K562 (cell line): ENCODE data around the gene MGST2. TPM values are rescaled to one million over a fixed set of nuclear protein-coding genes. Genes with fewer than 3 reads are reported as not detected.

Experiments
- ATAC-seq: fragments of 200-7000 bp; cut with Tn5 transposase; 3 replicates; pipeline ENCODE4 v1.9.1; 2020; ENCODE audit warnings: moderate library complexity
- BruUV-seq: library from RNA; stranded (reverse); fragments of 400-500 nt; replicated peaks from 2 replicates; lab custom pipeline; 2021; lab: Mats Ljungman, UMichigan
- CTCF ChIA-PET: fragments of 300-600 bp; formaldehyde crosslinking; extraction: SDS; loops from one replicate; lab custom pipeline; 2021; ENCODE audit warnings: low intra/inter-chr PET ratio; lab: Yijun Ruan, JAX
- POLR2A ChIA-PET: fragments of 300-600, 350-650 bp; sonication (Branson Sonifier 250); formaldehyde crosslinking; extraction: SDS; loops from one replicate; lab custom pipeline; 2021; ENCODE audit warnings: antibody characterized with exemption, inconsistent platforms; lab: Yijun Ruan, JAX
- DNase-seq, 4 experiments: peaks; one replicate each; pipeline versions ENCODE4 v3.0.0 to v3.0.0-alpha.2; 2011 to 2018; ENCODE audit warnings: low spot score in 3 of 4, mixed read lengths in 3 of 4; ENCODE audit errors: extremely low read depth in 1 of 4
- FAIRE-seq: peaks from 2 replicates; lab custom pipeline; 2011; peaks lifted over from hg19 to GRCh38; lab: Jason Lieb, UNC
- H2AFZ ChIP-seq: 2 replicates; pipeline ENCODE4 v1.6.0; 2011; ENCODE audit warnings: low read depth, low read length, control low read depth, inconsistent platforms
- H3K27ac ChIP-seq: fragments of 200-600 bp; 3 replicates; pipeline ENCODE4 v1.8.0; 2011; ENCODE audit warnings: low read depth, mild to moderate bottlenecking, control low read depth, inconsistent platforms, low read length, moderate library complexity, mixed read lengths; ENCODE audit errors: extremely low read depth
- H3K27me3 ChIP-seq, 2 experiments: fragments of 300-600 bp in 1 of 2; 2 replicates in 1 of 2; 3 replicates in 1 of 2; pipeline versions ENCODE4 v1.6.0 to v1.8.0; 2011; ENCODE audit warnings: inconsistent platforms in 2 of 2, low read length in 2 of 2, mild to moderate bottlenecking in 1 of 2, mixed read lengths in 1 of 2, moderate library complexity in 1 of 2; ENCODE audit not compliant: control insufficient read depth in 2 of 2, insufficient read depth in 2 of 2
- H3K36me3 ChIP-seq: fragments of 300-600 bp; 3 replicates; pipeline ENCODE4 v1.8.0; 2011; ENCODE audit warnings: mild to moderate bottlenecking, low read length, inconsistent platforms; ENCODE audit not compliant: control insufficient read depth, insufficient read depth
- H3K4me1 ChIP-seq, 2 experiments: fragments of 200-600 bp in 1 of 2; replicated peaks in 1 of 2; 2 replicates in 1 of 2; 3 replicates in 1 of 2; pipeline versions ENCODE4 v1.5.1 to v1.8.0; 2011; ENCODE audit warnings: inconsistent platforms in 2 of 2, low read length in 2 of 2, mild to moderate bottlenecking in 1 of 2, mixed read lengths in 1 of 2, moderate library complexity in 1 of 2; ENCODE audit not compliant: control insufficient read depth in 2 of 2, insufficient read depth in 2 of 2
- H3K4me2 ChIP-seq: 2 replicates; pipeline ENCODE4 v1.6.1; 2011; ENCODE audit warnings: low read length, control low read depth, inconsistent platforms, mixed read lengths; ENCODE audit not compliant: insufficient read depth
- H3K4me3 ChIP-seq: fragments of 200-600 bp; sonication (generic), shearing (Covaris generic); 2 replicates; pipeline ENCODE4 v1.5.1; 2016; ENCODE audit warnings: control low read depth, inconsistent platforms
- H3K79me2 ChIP-seq: fragments of 200-600 bp; 3 replicates; pipeline ENCODE4 v1.8.0; 2011; ENCODE audit warnings: low read length, inconsistent platforms; ENCODE audit not compliant: control insufficient read depth, insufficient read depth
- H3K9ac ChIP-seq, 2 experiments: 2 replicates each; pipeline versions ENCODE4 v1.6.0 to v1.6.1; 2011; ENCODE audit warnings: low read depth in 2 of 2, low read length in 2 of 2, control low read depth in 1 of 2, inconsistent platforms in 1 of 2, mild to moderate bottlenecking in 1 of 2, mixed read lengths in 1 of 2; ENCODE audit not compliant: insufficient read depth in 1 of 2
- H3K9me1 ChIP-seq: one replicate; pipeline ENCODE4 v1.6.0; 2011; ENCODE audit warnings: inconsistent platforms, mild to moderate bottlenecking, low read length, moderate library complexity; ENCODE audit not compliant: control insufficient read depth, insufficient read depth
- H3K9me3 ChIP-seq: replicated peaks from 2 replicates; pipeline ENCODE4 v1.5.1; 2011; ENCODE audit warnings: low read depth, low read length, inconsistent platforms; ENCODE audit not compliant: control insufficient read depth, insufficient read depth
- H4K20me1 ChIP-seq: replicated peaks from 2 replicates; pipeline ENCODE4 v1.6.1; 2011; ENCODE audit warnings: low read length, inconsistent platforms, mixed read lengths; ENCODE audit not compliant: control insufficient read depth, insufficient read depth
- BRF1 ChIP-seq: IDR thresholded peaks from 3 replicates; pipeline ENCODE4 v1.6.1; 2011; ENCODE audit warnings: borderline replicate concordance, mild to moderate bottlenecking; ENCODE audit not compliant: insufficient read length; ENCODE audit errors: extremely low read depth
- EWSR1 ChIP-seq: fragments of 450-650 bp; IDR thresholded peaks from 2 replicates; pipeline ENCODE4 v1.6.1; 2018; ENCODE audit warnings: borderline replicate concordance, mild to moderate bottlenecking, low read depth, moderate library complexity; ENCODE audit not compliant: partially characterized antibody
- HDAC1 ChIP-seq, 2 experiments: fragments of 450-650 bp; IDR thresholded peaks; 2 replicates each; pipeline ENCODE4 v1.6.1; 2016 to 2017; ENCODE audit warnings: inconsistent platforms in 1 of 2, mild to moderate bottlenecking in 1 of 2, moderate library complexity in 1 of 2
- HMG20B ChIP-seq: fragments of 250-450 bp; sonication (Bioruptor Pico); IDR thresholded peaks from 2 replicates; pipeline ENCODE4 v1.5.0; 2021; ENCODE audit warnings: mild to moderate bottlenecking
- MED1 ChIP-seq: sonication (generic); formaldehyde crosslinking; IDR thresholded peaks from 2 replicates; pipeline ENCODE4 v1.8.1; 2023; ENCODE audit warnings: missing genetic modification reagents, borderline replicate concordance
- RBM25 ChIP-seq: fragments of 200-400 bp; formaldehyde crosslinking; IDR thresholded peaks from 2 replicates; pipeline ENCODE4 v1.6.1; 2018; ENCODE audit warnings: low read length, low read depth, moderate library complexity; ENCODE audit not compliant: severe bottlenecking
- SETDB1 ChIP-seq: IDR thresholded peaks from one replicate; pipeline ENCODE4 v1.6.1; 2012; ENCODE audit warnings: low read length, control low read depth, inconsistent platforms
- SIN3A ChIP-seq, 2 experiments: fragments of 150-350 bp in 1 of 2; IDR thresholded peaks; 2 replicates each; pipeline ENCODE4 v1.6.1; 2011 to 2016; ENCODE audit warnings: borderline replicate concordance in 2 of 2, low read depth in 2 of 2, low read length in 2 of 2, mild to moderate bottlenecking in 2 of 2, moderate library complexity in 2 of 2; ENCODE audit not compliant: control insufficient read depth in 1 of 2
- SIRT6 ChIP-seq: IDR thresholded peaks from one replicate; pipeline ENCODE4 v1.6.1; 2012; ENCODE audit warnings: low read depth, mild to moderate bottlenecking, control low read depth, inconsistent platforms, low read length, moderate library complexity
- TEAD4 ChIP-seq, 2 experiments: sonication (generic) in 1 of 2; formaldehyde crosslinking in 1 of 2; IDR thresholded peaks; 2 replicates each; pipeline versions ENCODE4 v1.6.1 to v1.8.0; 2012 to 2022; ENCODE audit warnings: borderline replicate concordance in 1 of 2, inconsistent platforms in 1 of 2, low read length in 1 of 2, mild to moderate bottlenecking in 1 of 2, missing genetic modification reagents in 1 of 2
- ZSCAN29 ChIP-seq: fragments of 450-650 bp; IDR thresholded peaks from 2 replicates; pipeline ENCODE4 v1.6.1; 2017
- WGBS: fragments of 100-300 bp; shearing (Covaris generic); methylation state at CpG from one replicate; pipeline ENCODE4 v1.1.6; 2016; ENCODE audit warnings: low coverage, mixed read lengths; ENCODE audit not compliant: insufficient coverage; ENCODE audit errors: missing lambda C conversion rate; 5-methylcytosine and 5-hydroxymethylcytosine counted together
- in situ Hi-C: fragments of 300-500 bp; cut with MboI; formaldehyde crosslinking; loops from 4 replicates; pipeline ENCODE4 v1.15.0; 2018; ENCODE audit warnings: inconsistent platforms, mixed read lengths
- intact Hi-C: fragments of 100-400 bp; cut with micrococcal nuclease; formaldehyde crosslinking; loops from 2 replicates; pipeline ENCODE4 v1.14.2; 2022
- polyA plus RNA-seq, 8 experiments: library from polyadenylated mRNA; depleted of rRNA in 4 of 8; stranded (reverse) in 5 of 8; unstranded in 3 of 8; fragments of >200 nt; fragmentation: Nextera tagmentation in 2 of 8; fragmentation: Illumina TruSeq in 1 of 8; extraction: Ambion mirVana in 2 of 8; extraction: Trizol in 1 of 8; gene quantifications; 2 replicates each; pipeline versions ENCODE4 v1.2.1 to v1.2.3, GENCODE V29; 2011 to 2014; ENCODE audit warnings: inconsistent platforms in 1 of 8, missing spikeins in 1 of 8
- total RNA-seq, 7 experiments: library from RNA; depleted of rRNA in 6 of 7; stranded (reverse); fragments of >200 nt in 6 of 7; fragmentation: Illumina TruSeq in 2 of 7; extraction: Trizol in 2 of 7; gene quantifications; 2 replicates each; pipeline versions ENCODE4 v1.2.1 to v1.2.3, GENCODE V29; 2011 to 2021; ENCODE audit warnings: low replicate concordance in 1 of 7
- TF ChIP-seq, protein P1 (sequence below): fragments of 450-650 bp; IDR thresholded peaks from 2 replicates; pipeline ENCODE4 v1.7.0; 2016; ENCODE audit warnings: borderline replicate concordance
- TF ChIP-seq, protein P2 (sequence below): fragments of 450-650 bp; IDR thresholded peaks from 2 replicates; pipeline ENCODE4 v1.6.1; 2014; ENCODE audit warnings: low read depth, mild to moderate bottlenecking, moderate library complexity, borderline replicate concordance
- TF ChIP-seq, protein P3 (sequence below): fragments of 450-650 bp; IDR thresholded peaks from 2 replicates; pipeline ENCODE4 v1.6.1; 2017; ENCODE audit warnings: antibody characterized with exemption
- TF ChIP-seq, protein P4 (sequence below): fragments of 250-450 bp; sonication (Bioruptor Pico); IDR thresholded peaks from 2 replicates; pipeline ENCODE4 v1.9.0; 2021; ENCODE audit warnings: mild to moderate bottlenecking, inconsistent platforms

MGST2 gene
- total and polyA plus RNA-seq, 9 of the 15 experiments (the other 6 are each of a cell fraction or from before 2014, with no cell fraction given) = 38.7 to 115 (median 84.6) TPM

DNA sequence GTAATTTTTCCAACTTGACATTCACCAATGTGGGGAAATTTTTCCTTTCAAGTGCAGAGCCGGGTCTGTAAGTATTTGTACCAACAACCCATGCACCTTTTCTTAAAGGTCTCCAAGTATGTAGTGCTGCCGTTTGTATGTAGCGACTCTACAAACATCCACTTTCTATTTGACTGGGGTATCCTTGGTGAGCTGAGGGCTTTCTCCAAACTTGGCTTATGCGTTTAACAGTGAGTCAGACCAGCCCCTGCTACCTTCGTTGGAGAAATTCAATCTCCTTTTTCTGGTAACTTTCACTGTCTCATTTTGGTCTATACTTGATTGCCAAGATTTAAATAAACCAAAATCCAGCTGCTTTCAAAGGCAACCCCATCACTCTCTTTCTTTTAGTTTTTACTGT lies 34.9 kb downstream of the MGST2 start:
- Histone ChIP-seq H3K9ac (no peak overlapping the region), H3K4me2 (no peak overlapping the region), H3K9me1 (no peaks in the 10 kb centered on the region), H3K4me1 (no peaks in the 10 kb centered on the region), H2AFZ (no peak overlapping the region), H3K27me3 (no peaks in the 10 kb centered on the region), H3K27ac (no peak overlapping the region), H3K36me3 (peaks cover 29% of the 10 kb centered on the region; the same call in 2 of the 3 replicates), H3K79me2 (no peaks in the 10 kb centered on the region), H4K20me1 (no peaks in the 10 kb centered on the region), H3K4me3 (no peak overlapping the region), H3K9me3 (no peaks in the 10 kb centered on the region)
- CTCF ChIA-PET = no interaction called here
- POLR2A ChIA-PET = no interaction called here
- in situ Hi-C loops = no loop called here
- BruUV-seq = no TSS peak
- no peak for FAIRE-seq
- ATAC-seq = no peak
- intact Hi-C loops = no loop called here
- DNase-seq = peak in 1 of 4 experiments; percentile 2
- WGBS = 79% methylated on average over 5 of the region's 5 CpGs
- TF ChIP-seq HMG20B (CRISPR knock-in tag) = no peak
- no peak for TF ChIP-seq TEAD4 (IDR thresholded peaks at IDR 0.05; ENCODE audit: low read length)
- TF ChIP-seq TEAD4 (CRISPR knock-in tag; IDR thresholded peaks at IDR 0.05; ENCODE audit: borderline replicate concordance) = no peak
- TF ChIP-seq, protein P1, sequence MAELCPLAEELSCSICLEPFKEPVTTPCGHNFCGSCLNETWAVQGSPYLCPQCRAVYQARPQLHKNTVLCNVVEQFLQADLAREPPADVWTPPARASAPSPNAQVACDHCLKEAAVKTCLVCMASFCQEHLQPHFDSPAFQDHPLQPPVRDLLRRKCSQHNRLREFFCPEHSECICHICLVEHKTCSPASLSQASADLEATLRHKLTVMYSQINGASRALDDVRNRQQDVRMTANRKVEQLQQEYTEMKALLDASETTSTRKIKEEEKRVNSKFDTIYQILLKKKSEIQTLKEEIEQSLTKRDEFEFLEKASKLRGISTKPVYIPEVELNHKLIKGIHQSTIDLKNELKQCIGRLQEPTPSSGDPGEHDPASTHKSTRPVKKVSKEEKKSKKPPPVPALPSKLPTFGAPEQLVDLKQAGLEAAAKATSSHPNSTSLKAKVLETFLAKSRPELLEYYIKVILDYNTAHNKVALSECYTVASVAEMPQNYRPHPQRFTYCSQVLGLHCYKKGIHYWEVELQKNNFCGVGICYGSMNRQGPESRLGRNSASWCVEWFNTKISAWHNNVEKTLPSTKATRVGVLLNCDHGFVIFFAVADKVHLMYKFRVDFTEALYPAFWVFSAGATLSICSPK = no peak
- TF ChIP-seq, protein P2, sequence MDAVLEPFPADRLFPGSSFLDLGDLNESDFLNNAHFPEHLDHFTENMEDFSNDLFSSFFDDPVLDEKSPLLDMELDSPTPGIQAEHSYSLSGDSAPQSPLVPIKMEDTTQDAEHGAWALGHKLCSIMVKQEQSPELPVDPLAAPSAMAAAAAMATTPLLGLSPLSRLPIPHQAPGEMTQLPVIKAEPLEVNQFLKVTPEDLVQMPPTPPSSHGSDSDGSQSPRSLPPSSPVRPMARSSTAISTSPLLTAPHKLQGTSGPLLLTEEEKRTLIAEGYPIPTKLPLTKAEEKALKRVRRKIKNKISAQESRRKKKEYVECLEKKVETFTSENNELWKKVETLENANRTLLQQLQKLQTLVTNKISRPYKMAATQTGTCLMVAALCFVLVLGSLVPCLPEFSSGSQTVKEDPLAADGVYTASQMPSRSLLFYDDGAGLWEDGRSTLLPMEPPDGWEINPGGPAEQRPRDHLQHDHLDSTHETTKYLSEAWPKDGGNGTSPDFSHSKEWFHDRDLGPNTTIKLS = no peak
- TF ChIP-seq, protein P3, sequence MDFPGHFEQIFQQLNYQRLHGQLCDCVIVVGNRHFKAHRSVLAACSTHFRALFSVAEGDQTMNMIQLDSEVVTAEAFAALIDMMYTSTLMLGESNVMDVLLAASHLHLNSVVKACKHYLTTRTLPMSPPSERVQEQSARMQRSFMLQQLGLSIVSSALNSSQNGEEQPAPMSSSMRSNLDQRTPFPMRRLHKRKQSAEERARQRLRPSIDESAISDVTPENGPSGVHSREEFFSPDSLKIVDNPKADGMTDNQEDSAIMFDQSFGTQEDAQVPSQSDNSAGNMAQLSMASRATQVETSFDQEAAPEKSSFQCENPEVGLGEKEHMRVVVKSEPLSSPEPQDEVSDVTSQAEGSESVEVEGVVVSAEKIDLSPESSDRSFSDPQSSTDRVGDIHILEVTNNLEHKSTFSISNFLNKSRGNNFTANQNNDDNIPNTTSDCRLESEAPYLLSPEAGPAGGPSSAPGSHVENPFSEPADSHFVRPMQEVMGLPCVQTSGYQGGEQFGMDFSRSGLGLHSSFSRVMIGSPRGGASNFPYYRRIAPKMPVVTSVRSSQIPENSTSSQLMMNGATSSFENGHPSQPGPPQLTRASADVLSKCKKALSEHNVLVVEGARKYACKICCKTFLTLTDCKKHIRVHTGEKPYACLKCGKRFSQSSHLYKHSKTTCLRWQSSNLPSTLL = no peak
- no peak for TF ChIP-seq HDAC1 (IDR thresholded peaks at IDR 0.05)
- TF ChIP-seq EWSR1 = no peak
- TF ChIP-seq SIN3A (IDR thresholded peaks at IDR 0.05; ENCODE audit: borderline replicate concordance in 2 of 2, control insufficient read depth in 1 of 2, low read depth in 2 of 2, low read length in 2 of 2) = no peak
- no peak for TF ChIP-seq SIRT6
- TF ChIP-seq, protein P4, sequence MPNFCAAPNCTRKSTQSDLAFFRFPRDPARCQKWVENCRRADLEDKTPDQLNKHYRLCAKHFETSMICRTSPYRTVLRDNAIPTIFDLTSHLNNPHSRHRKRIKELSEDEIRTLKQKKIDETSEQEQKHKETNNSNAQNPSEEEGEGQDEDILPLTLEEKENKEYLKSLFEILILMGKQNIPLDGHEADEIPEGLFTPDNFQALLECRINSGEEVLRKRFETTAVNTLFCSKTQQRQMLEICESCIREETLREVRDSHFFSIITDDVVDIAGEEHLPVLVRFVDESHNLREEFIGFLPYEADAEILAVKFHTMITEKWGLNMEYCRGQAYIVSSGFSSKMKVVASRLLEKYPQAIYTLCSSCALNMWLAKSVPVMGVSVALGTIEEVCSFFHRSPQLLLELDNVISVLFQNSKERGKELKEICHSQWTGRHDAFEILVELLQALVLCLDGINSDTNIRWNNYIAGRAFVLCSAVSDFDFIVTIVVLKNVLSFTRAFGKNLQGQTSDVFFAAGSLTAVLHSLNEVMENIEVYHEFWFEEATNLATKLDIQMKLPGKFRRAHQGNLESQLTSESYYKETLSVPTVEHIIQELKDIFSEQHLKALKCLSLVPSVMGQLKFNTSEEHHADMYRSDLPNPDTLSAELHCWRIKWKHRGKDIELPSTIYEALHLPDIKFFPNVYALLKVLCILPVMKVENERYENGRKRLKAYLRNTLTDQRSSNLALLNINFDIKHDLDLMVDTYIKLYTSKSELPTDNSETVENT (CRISPR knock-in tag) = no peak
- no peak for TF ChIP-seq RBM25
- TF ChIP-seq ZSCAN29 = no peak
- TF ChIP-seq MED1 (CRISPR knock-in tag) = no peak
- no peak for TF ChIP-seq BRF1
- no peak for TF ChIP-seq SETDB1
